Nephron (organoid): ENCODE measurements around the gene UBN1.

Source experiments
- H3K27ac Mint-ChIP-seq, 3 experiments: 2 replicates each; pipeline ENCODE4 v1.8.0; 2020; ENCODE audit warnings: mixed read lengths in 3 of 3, mild to moderate bottlenecking in 2 of 3, moderate library complexity in 1 of 3
- H3K27me3 Mint-ChIP-seq: 2 replicates; pipeline ENCODE4 v1.8.0; 2021; ENCODE audit warnings: low read depth, mild to moderate bottlenecking, moderate library complexity, mixed read lengths
- H3K36me3 Mint-ChIP-seq: 2 replicates; pipeline ENCODE4 v1.8.0; 2020; ENCODE audit warnings: low read depth, mixed read lengths
- H3K4me1 Mint-ChIP-seq: 2 replicates; pipeline ENCODE4 v1.8.0; 2020; ENCODE audit warnings: mixed read lengths
- H3K4me3 Mint-ChIP-seq, 3 experiments: 2 replicates each; pipeline ENCODE4 v1.8.0; 2020; ENCODE audit warnings: mild to moderate bottlenecking in 3 of 3, mixed read lengths in 3 of 3, moderate library complexity in 2 of 3
- H3K9me3 Mint-ChIP-seq: 2 replicates; pipeline ENCODE4 v1.8.0; 2020; ENCODE audit warnings: mixed read lengths
- CTCF ChIP-seq, 3 experiments: fragments of 200-600 bp; sonication (generic); IDR thresholded peaks; one replicate each; pipeline ENCODE4 v1.5.0; 2021; ENCODE audit warnings: antibody characterized with exemption in 3 of 3; ENCODE audit not compliant: unreplicated experiment in 3 of 3

The UBN1 gene

GRCh38 chr16:4801051-4801961, 46.0 kb upstream of the UBN1 start:
- Mint-ChIP-seq H3K27me3 (no peaks in the 10 kb centered on the region), H3K36me3 (peaks cover 16% of the 10 kb centered on the region), H3K9me3 (no peaks in the 10 kb centered on the region), H3K4me1 (peaks cover 20% of the 10 kb centered on the region), H3K4me3 (peak overlapping the region; percentile 87 to 91 (median 89)), H3K27ac (peak overlapping the region in 1 of 3 experiments; percentile 73)
- TF ChIP-seq CTCF (IDR thresholded peaks at IDR 0.05; ENCODE audit: unreplicated experiment in 3 of 3) = no peak

- peak within 1 kb of the TSS; percentile 88 to 94 (median 93) for H3K27ac Mint-ChIP-seq
- peaks cover 17% of the 10 kb centered on the region for H3K36me3 Mint-ChIP-seq
- H3K4me1 Mint-ChIP-seq = peaks cover 20% of the 10 kb centered on the region
Observed at GRCh38 chr16:4801962-4802658, 45.2 kb upstream of the UBN1 start, which contains the start of gene ROGDI. ROGDI (minus strand) TSS chr16:4802633; CDS start chr16:4802571, 62 bp downstream.

GRCh38 chr16:4802659-4803287, 44.5 kb upstream of the UBN1 start:
- Mint-ChIP-seq H3K36me3 (peaks cover 20% of the 10 kb centered on the region), H3K4me3 (peak overlapping the region; percentile 88 to 91 (median 89)), H3K4me1 (peaks cover 20% of the 10 kb centered on the region), H3K27ac (peak overlapping the region; percentile 88 to 94 (median 93)), H3K27me3 (no peaks in the 10 kb centered on the region), H3K9me3 (no peaks in the 10 kb centered on the region)
- TF ChIP-seq CTCF (IDR thresholded peaks at IDR 0.05; ENCODE audit: unreplicated experiment in 3 of 3) = peak in 1 of 3 experiments; percentile 26

More at GRCh38 chr16:4801962-4802658, 45.2 kb upstream of the UBN1 start, which contains the start of gene ROGDI:
- peak within 1 kb of the TSS; percentile 89 to 91 (median 89) for H3K4me3 Mint-ChIP-seq
- H3K27me3 Mint-ChIP-seq = no peaks in the 10 kb centered on the region
- TF ChIP-seq CTCF (IDR thresholded peaks at IDR 0.05; ENCODE audit: unreplicated experiment in 3 of 3) = no peak
- H3K9me3 Mint-ChIP-seq = no peaks in the 10 kb centered on the region

GRCh38 chr16:4803401-4803844, 43.9 kb upstream of the UBN1 start:
- Mint-ChIP-seq H3K4me3 (peak overlapping the region; percentile 88 to 91 (median 89)), H3K27me3 (no peaks in the 10 kb centered on the region), H3K9me3 (no peaks in the 10 kb centered on the region), H3K27ac (peak overlapping the region; percentile 88 to 94 (median 93)), H3K4me1 (peaks cover 20% of the 10 kb centered on the region), H3K36me3 (peaks cover 22% of the 10 kb centered on the region)
- TF ChIP-seq CTCF (IDR thresholded peaks at IDR 0.05; ENCODE audit: unreplicated experiment in 3 of 3) = no peak

GRCh38 chr16:4803898-4804762, 43.2 kb upstream of the UBN1 start:
- no peaks in the 10 kb centered on the region for H3K9me3 Mint-ChIP-seq
- H3K4me1 Mint-ChIP-seq = peaks cover 20% of the 10 kb centered on the region
- H3K27ac Mint-ChIP-seq = peak overlapping the region; percentile 91 to 99 (median 94)
- no peak for TF ChIP-seq CTCF (IDR thresholded peaks at IDR 0.05; ENCODE audit: unreplicated experiment in 3 of 3)
- H3K27me3 Mint-ChIP-seq = no peaks in the 10 kb centered on the region
- H3K36me3 Mint-ChIP-seq = peaks cover 26% of the 10 kb centered on the region
- H3K4me3 Mint-ChIP-seq = peak overlapping the region; percentile 88 to 91 (median 89)
